ENCODE measurements around the gene STARD5.

DNA sequence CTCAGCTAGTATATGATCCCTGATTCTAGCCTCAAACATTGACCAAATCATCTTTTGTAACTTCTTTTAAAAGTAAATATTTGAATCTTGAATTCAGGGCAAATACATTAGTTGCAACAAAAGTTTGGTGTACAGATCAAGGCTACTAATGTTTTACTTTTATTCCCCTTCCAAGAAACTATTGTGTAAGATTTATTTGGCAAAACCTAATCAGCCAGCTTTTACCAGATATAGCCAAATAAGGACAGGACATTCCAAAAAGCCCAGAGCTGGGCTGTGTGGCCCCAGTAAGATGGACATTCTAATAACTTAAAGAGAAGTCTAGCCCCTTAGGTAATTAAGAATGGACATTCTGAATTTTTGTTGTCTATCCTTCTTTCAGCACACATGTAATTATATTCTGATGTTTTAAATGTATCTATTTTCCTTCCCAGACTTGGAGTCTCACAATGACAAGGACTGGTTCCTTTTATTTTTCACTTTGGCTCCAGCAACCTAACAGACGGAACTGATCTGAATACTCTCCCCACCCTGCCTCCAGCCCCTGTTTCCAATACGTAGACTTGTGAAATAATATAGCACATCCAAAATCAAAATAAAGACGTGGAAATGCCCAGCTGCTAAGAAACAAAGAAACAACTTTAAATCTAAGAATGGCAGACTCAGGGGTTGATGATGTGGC lies 48.1 kb downstream of the STARD5 start:
- TF ChIP-seq, protein P1, sequence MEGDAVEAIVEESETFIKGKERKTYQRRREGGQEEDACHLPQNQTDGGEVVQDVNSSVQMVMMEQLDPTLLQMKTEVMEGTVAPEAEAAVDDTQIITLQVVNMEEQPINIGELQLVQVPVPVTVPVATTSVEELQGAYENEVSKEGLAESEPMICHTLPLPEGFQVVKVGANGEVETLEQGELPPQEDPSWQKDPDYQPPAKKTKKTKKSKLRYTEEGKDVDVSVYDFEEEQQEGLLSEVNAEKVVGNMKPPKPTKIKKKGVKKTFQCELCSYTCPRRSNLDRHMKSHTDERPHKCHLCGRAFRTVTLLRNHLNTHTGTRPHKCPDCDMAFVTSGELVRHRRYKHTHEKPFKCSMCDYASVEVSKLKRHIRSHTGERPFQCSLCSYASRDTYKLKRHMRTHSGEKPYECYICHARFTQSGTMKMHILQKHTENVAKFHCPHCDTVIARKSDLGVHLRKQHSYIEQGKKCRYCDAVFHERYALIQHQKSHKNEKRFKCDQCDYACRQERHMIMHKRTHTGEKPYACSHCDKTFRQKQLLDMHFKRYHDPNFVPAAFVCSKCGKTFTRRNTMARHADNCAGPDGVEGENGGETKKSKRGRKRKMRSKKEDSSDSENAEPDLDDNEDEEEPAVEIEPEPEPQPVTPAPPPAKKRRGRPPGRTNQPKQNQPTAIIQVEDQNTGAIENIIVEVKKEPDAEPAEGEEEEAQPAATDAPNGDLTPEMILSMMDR (IDR thresholded peaks at IDR 0.05; ENCODE audit: control extremely low read depth in 1 of 3, insufficient read depth in 1 of 3, low read depth in 1 of 3, low read length in 3 of 3) = no peak
- TF ChIP-seq CHD2 (IDR thresholded peaks at IDR 0.05; ENCODE audit: low read length) = no peak

All from H1 (cell line).